ENCODE results near the gene KIF6.

Gene KIF6

GRCh38 chr6:39724787-39725631 is at the start of gene KIF6:
Gene KIF6 (minus strand): TSS chr6:39725408. CDS start chr6:39725310, 98 bp downstream.
- POLR2A ChIA-PET: interaction anchor here (0.7 to 1.1 kb wide), 2 partner anchors 10 to 170 kb away, joined by 3 read pairs; no protein-coding TSS in a partner anchor

GRCh38 chr6:39773782-39774181 is 48.6 kb upstream of the KIF6 start:
- CTCF ChIA-PET: no interaction called here
- TF ChIP-seq TARDBP (IDR thresholded peaks at IDR 0.05): no peak
- no peak for TF ChIP-seq ZNF384 (IDR thresholded peaks at IDR 0.05)
- no peak for TF ChIP-seq SP1 (IDR thresholded peaks at IDR 0.05)
- no peak for TF ChIP-seq BHLHE40 (IDR thresholded peaks at IDR 0.05; ENCODE audit: borderline replicate concordance)
- no peak for TF ChIP-seq LEF1 (IDR thresholded peaks at IDR 0.05; ENCODE audit: borderline replicate concordance)
- no peak for TF ChIP-seq HDGF (IDR thresholded peaks at IDR 0.05; ENCODE audit: borderline replicate concordance)
- TF ChIP-seq SUZ12 (IDR thresholded peaks at IDR 0.05): no peak
- no peak for TF ChIP-seq FOXM1 (IDR thresholded peaks at IDR 0.05; ENCODE audit: borderline replicate concordance)
- no peak for TF ChIP-seq CTBP1 (IDR thresholded peaks at IDR 0.05; ENCODE audit: borderline replicate concordance)
- no peak for TF ChIP-seq FOXK2 (IDR thresholded peaks at IDR 0.05)
- POLR2A ChIA-PET: no interaction called here
- no peak for DNase-seq (ENCODE audit: extremely low spot score)

More at GRCh38 chr6:39724787-39725631, at the start of gene KIF6:
- DNase-seq (ENCODE audit: extremely low spot score): peak; percentile 97
- TF ChIP-seq L3MBTL2 (conservative IDR thresholded peaks at IDR 0.05) (peak; percentile 88), ZNF384 (IDR thresholded peaks at IDR 0.05) (peak; percentile 52; the same call in 1 of the 2 replicates), CTBP1 (IDR thresholded peaks at IDR 0.05; ENCODE audit: borderline replicate concordance) (no peak), SP1 (IDR thresholded peaks at IDR 0.05) (no peak), PKNOX1 (IDR thresholded peaks at IDR 0.05) (0 out of 2 replicates have a peak, but pooled peaks have one; percentile 18), ARNT (IDR thresholded peaks at IDR 0.05) (no peak), BHLHE40 (IDR thresholded peaks at IDR 0.05; ENCODE audit: borderline replicate concordance) (no peak), FOXA1 (IDR thresholded peaks at IDR 0.05) (no peak), FOXM1 (IDR thresholded peaks at IDR 0.05; ENCODE audit: borderline replicate concordance) (no peak)
- CTCF ChIA-PET: no interaction called here

- ChIA-PET POLR2A (no interaction called here), CTCF (no interaction called here)
- no peak for DNase-seq (ENCODE audit: extremely low spot score)
These were observed 47.5 kb upstream of the KIF6 start for GRCh38 chr6:39772559-39773273.

GRCh38 chr6:39770446-39770845 is 45.2 kb upstream of the KIF6 start:
- POLR2A ChIA-PET: no interaction called here
- CTCF ChIA-PET: no interaction called here
- TF ChIP-seq TARDBP (IDR thresholded peaks at IDR 0.05): no peak
- TF ChIP-seq PKNOX1 (IDR thresholded peaks at IDR 0.05): no peak
- no peak for TF ChIP-seq FOXM1 (IDR thresholded peaks at IDR 0.05; ENCODE audit: borderline replicate concordance)
- TF ChIP-seq ELF4 (IDR thresholded peaks at IDR 0.05): no peak
- TF ChIP-seq FOXK2 (IDR thresholded peaks at IDR 0.05): no peak
- TF ChIP-seq ZNF384 (IDR thresholded peaks at IDR 0.05): no peak
- no peak for DNase-seq (ENCODE audit: extremely low spot score)

More at GRCh38 chr6:39772559-39773273, 47.5 kb upstream of the KIF6 start:
- TF ChIP-seq L3MBTL2 (conservative IDR thresholded peaks at IDR 0.05) (no peak), SUZ12 (IDR thresholded peaks at IDR 0.05) (no peak), FOXA1 (IDR thresholded peaks at IDR 0.05) (no peak), FOXK2 (IDR thresholded peaks at IDR 0.05) (no peak), NFRKB (IDR thresholded peaks at IDR 0.05) (no peak), FOXM1 (IDR thresholded peaks at IDR 0.05; ENCODE audit: borderline replicate concordance) (no peak), CTBP1 (IDR thresholded peaks at IDR 0.05; ENCODE audit: borderline replicate concordance) (no peak), ZNF384 (IDR thresholded peaks at IDR 0.05) (no peak), PKNOX1 (IDR thresholded peaks at IDR 0.05) (no peak), ARNT (IDR thresholded peaks at IDR 0.05) (no peak), SP1 (IDR thresholded peaks at IDR 0.05) (no peak), BHLHE40 (IDR thresholded peaks at IDR 0.05; ENCODE audit: borderline replicate concordance) (no peak), LEF1 (IDR thresholded peaks at IDR 0.05; ENCODE audit: borderline replicate concordance) (no peak)

- ChIA-PET CTCF (no interaction called here), POLR2A (no interaction called here)
- TF ChIP-seq SP1 (IDR thresholded peaks at IDR 0.05) (no peak), LEF1 (IDR thresholded peaks at IDR 0.05; ENCODE audit: borderline replicate concordance) (no peak), FOXK2 (IDR thresholded peaks at IDR 0.05) (no peak), NFRKB (IDR thresholded peaks at IDR 0.05) (no peak), BHLHE40 (IDR thresholded peaks at IDR 0.05; ENCODE audit: borderline replicate concordance) (no peak), CTBP1 (IDR thresholded peaks at IDR 0.05; ENCODE audit: borderline replicate concordance) (no peak), TARDBP (IDR thresholded peaks at IDR 0.05) (no peak), PKNOX1 (IDR thresholded peaks at IDR 0.05) (no peak), ZNF384 (IDR thresholded peaks at IDR 0.05) (no peak), ELF4 (IDR thresholded peaks at IDR 0.05) (no peak), HDGF (IDR thresholded peaks at IDR 0.05; ENCODE audit: borderline replicate concordance) (no peak), ARNT (IDR thresholded peaks at IDR 0.05) (no peak), FOXM1 (IDR thresholded peaks at IDR 0.05; ENCODE audit: borderline replicate concordance) (no peak), SUZ12 (IDR thresholded peaks at IDR 0.05) (no peak), L3MBTL2 (conservative IDR thresholded peaks at IDR 0.05) (no peak), FOXA1 (IDR thresholded peaks at IDR 0.05) (no peak)
- DNase-seq (ENCODE audit: extremely low spot score): no peak
These were observed 43.8 kb upstream of the KIF6 start for GRCh38 chr6:39769012-39769411.
